DMS 273 (cell line): ENCODE results near the gene POU6F2.

Source experiments
- DNase-seq: peaks from one replicate; lab custom pipeline; 2025; ENCODE audit not compliant: unreplicated experiment; lab: John Stamatoyannopoulos, UW

POU6F2 gene

DNA sequence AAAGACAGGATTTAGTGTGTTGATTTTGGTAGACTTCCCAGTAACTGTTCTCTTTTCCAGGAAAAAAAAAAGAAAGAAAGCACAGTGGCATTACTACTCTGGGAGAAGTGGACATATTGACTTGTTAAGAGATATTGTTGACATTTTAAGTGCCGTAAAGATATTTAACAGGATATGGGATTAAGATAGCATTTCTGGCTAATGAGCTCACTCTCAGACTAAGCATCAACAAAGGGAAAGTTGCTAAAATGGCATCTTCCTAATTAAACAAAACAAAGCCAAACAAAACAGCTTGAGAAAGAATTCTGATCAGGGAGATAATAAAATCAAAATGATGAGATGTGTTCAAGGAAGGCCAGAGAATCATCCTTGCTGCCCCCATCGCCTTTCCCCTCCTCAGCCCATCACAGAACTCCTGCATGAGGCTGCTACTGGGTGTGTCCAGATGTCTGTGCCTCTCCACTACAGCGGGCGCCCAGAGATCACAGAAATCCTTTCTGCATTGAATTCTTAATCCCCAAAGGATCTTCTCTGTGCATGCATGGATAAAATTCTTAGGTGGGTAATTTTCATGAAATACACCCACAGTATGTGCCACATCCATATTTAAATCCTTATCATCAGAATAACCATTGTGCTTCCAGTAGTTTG, 270.5 kb downstream of the POU6F2 start:
- no peak for DNase-seq

DNA sequence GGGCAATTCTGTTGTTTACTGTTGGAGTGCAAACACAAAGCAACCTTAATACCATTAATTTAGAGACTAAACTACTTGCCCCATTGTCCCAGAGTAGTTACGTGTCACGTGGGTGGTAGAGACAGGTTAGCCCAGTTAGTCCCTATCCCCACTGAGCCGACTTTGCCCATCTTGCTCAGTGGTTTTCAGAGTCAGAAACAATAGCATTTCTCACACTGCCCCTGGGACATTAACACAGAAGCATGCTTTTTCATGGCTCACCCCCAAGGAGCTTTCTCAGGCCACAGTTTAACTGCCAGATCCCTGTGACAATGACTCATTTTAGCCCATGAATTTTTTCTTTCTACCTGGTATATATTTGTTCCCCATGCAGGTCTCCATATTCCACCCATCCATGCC, 271.0 kb downstream of the POU6F2 start:
- DNase-seq, result no peak

DNA sequence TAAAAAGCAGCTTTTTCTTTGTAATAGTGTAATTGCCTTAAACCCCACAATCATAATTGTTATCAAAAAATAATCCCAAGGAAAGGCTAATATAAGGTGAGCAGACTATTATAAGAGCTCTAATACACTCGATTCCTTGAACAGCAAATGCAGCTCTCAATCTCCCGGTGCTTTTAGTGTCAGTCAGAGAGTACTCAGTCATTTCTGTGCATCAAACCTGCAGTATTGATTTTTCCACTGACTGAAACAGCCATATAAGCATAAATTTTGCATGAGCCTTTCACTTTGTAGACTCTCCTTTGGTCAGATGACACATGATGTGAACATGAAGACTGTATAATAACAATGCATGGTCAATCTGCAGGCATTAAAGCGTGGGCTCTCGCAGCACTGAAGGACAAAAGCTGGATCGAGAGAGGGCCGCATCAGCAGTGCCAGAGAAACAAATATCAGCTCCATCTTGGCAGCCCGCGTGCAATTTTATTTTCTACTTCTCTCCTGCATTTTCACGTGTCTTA, 272.0 kb downstream of the POU6F2 start:
- no peak for DNase-seq

DNA sequence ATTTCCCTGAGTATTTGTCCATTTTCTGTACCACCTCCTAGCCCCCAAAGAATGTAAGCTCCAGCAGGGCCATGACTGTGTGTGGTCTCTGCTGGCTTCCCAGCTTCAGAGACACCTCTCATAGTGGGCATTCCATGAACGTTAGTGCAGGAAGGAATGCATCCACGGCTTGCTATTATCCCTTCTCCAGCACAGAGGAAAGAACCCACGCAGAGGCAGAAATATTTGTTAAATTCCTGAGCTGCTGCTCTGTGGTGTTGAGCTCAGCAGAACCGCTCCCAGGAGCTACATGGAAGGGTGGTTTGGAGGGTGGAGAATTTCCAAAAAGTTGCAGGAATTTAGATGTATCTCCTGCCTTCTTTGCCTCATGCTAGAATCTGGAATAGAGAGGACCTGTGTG, 275.2 kb downstream of the POU6F2 start:
- DNase-seq, result no peak

DNA sequence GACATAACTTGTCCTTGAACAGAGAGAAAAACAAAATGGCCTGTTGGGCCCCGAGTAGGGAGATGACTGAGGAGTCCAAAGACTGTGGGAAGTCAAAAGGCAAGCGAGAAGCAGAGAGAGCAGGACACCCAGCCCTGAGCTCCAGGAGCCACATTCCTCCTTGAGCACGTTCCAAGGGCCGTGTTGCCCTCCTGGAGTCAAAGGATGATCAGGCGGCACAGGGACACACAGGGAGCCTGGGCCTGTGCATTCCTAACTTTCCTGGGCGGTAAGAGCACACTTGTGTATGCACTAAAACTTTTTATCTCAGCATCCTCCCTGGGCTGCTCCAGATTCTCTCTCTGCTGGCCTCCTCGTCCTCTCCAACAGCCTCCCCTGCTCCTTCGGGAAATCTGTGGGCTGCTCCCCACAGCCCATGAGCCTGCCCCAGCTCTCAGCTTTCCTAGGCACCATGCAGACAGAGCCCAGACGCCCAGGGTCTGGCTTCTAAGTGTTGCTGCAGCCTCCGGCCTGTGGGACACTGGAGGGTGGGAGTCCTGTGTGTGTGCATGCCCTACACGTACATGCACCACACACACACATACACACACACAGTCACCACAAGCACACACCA, 281.8 kb downstream of the POU6F2 start:
- DNase-seq, result no peak

DNA sequence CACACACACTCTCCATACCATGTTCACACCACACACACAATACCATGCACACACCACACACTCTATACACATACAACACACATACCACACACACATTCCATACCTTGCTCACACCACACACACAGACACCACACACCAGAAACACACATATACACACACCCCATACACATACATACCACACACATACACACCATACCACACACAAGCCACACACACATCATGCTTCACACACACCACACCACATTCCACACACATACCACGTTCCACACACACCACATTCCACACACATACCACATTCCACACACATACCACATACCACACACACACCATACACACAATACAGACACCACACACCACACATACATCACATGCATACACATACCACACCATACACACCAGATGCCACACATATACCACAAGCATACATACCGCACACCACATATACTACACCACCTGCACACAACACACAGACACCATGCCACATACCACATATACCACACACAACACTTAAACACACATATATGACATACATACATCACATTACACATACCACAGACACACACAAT, 282.7 kb downstream of the POU6F2 start:
- no peak for DNase-seq

DNA sequence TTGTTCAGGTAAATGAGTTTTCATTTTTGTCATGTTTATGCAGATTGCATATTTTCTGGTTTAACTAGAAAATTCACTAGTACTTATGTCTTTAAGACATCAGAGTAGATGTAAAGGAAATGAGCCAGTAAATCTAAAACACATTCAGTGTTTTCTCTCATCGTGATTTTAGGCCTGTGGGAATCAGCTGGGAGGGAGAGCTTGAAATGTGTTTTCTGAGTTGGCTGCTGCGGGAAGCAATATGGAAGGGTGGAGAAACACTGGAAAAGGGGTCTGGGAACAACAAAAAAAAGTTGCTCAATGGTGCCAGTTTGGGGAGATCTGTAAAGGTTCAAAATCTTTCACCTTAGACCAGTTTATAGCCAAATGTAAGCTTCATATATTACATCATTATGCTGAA, 284.1 kb downstream of the POU6F2 start:
- no peak for DNase-seq

DNA sequence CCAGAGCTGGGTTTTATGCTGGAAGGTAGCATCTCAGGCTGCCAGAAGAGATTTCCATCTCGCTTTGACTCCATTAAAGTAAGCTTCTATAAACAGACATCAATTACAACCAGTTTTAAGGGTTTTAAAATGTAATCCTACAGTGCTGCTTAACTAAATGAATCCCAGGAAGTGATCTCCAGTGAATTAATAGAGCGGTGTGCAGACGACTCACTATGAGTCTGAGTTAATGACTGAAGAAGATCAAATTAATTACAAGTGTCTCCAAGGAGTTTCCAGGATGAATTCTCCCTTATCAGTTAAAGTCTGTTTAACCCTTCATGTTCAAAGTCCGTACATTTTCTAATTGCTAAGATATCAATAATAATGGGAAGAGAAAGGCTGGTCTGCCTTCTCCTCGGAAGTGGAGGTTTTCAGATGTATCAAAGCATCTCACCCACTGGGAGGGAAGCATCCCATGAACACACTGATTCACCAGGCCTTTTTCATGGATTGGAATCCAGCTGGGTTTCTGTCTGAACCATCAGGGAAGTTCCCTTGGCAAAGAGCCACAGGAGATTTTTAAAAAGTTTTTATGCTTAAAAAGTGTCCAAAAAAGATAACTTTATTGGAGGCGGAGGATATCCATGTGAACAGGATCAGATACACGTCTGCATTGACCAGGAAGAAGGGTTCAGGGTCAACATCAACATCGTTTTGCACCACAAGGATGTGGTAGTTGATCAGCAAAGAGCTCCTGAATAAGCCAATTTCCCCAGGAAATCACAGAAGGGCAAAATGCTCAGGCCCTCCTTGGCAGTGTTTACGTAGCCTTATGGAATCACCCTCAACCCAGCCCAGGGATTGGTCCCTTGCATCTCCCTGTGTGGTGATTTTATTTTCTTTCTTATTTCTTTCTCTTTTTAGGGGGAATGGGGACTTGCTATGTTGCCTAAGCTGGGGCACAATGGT, 288.2 kb downstream of the POU6F2 start:
- no peak for DNase-seq

DNA sequence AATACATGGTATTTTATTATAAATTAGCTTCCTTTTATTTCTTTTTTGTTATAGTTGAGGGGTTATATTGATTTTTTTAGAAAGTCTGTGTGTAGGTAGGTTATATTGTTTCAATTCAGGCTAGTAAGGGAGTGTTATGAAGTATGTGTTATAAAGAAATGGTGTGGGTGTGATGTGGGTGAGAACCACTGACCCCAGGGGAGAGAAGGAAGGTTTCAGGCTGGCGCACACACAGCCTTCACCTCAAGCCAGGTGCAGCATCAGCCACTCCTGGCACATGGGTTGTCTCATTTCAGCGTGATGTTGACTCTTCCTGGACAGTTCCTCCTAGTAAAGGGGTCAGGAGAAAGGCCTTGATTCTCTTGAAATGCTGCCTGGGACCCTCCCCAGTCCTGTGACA, 291.3 kb downstream of the POU6F2 start:
- DNase-seq, result no peak

DNA sequence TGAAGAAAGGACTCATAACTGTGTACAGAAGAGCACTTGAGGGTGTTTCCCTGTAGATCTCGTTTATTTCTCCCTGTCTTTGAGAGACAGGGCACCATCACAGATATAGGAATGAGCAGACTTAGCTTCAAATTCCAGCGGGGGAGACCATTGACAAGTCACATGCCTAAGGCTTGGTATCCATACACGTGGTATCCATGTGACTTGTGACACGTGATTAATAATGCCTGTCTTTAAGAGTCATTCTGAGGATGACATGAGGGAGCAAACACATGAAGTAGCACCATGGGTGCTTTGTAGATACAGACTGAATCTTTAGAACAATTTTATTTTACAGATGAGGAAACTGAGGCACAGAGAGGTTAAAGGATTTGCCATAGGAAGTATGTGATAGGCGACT, 292.3 kb downstream of the POU6F2 start:
- no peak for DNase-seq

DNA sequence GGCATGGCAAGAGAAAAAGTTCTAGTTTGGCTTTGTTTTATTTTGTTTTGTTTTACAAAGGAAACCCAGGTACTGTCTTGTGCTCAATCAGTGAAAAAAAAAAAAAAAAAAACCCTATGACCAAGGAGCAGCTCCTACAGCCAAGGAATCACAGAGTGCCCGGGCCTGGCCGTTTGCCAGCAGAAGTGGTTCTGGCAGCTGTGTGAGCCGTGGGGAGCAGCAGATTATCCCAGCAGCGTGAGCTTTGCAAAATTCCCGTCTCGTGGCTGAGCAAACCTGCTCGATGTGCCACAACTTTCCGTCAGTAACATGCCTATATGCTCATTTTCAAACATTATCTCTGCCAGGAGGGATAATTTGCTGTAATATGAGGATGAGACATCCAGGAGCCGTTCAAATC, 293.7 kb downstream of the POU6F2 start:
- DNase-seq, result peak; percentile 97

DNA sequence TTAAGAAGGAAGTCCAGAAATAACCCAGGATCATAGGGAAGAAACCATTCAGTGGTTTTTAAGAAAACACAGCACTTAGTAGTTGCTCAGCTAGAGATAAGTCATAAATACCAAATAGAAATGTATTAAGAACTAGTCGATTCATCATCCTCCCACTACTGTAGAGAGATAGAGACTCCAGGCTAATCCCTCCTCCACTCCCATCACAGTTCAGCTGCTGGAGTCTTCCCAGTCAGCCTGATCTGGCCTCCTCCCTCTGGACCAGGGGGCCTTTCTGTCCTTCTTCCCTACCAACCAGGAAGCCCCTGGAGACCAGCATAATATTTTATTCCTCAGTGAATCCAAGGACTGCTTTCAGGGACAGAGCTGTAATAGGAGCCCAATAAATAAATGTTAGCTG, 294.4 kb downstream of the POU6F2 start:
- DNase-seq, result peak; percentile 43

DNA sequence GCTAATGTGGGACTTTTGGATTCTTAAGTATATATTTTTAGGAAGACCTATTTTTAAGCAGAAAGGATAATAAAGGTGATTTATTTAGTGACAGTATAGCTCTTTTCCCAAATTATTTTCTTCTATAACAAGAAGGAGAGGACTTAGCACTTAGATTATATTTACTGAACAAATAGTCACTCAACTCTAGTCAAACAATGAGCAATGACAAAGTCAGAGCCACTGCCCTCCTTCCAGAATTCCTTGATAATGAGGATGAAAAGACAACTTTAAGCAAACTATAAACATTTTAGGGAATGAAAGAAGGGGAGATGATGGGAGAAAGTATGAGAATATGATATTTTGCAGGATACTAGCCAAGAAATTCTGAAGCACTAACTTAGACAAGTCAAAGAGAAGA, 295.0 kb downstream of the POU6F2 start:
- DNase-seq, result no peak

DNA sequence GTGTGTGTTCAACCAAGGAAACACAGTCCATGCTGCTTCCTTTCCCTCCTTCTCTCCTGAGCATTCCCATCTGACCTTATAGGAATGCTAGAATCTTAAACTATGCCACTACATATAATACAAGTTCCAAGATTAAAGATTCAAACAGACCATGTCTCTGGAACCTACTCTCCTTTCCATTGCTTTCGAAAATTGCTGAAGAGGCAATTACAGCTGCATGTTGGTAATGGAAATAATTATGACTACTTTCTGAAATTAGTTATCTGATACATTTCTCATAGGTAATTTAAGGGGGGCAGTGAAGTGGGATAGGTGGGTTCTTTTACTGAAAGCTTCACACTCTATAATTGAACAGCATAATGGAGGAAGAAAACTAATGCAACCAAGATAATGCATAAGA, 302.6 kb downstream of the POU6F2 start:
- no peak for DNase-seq

DNA sequence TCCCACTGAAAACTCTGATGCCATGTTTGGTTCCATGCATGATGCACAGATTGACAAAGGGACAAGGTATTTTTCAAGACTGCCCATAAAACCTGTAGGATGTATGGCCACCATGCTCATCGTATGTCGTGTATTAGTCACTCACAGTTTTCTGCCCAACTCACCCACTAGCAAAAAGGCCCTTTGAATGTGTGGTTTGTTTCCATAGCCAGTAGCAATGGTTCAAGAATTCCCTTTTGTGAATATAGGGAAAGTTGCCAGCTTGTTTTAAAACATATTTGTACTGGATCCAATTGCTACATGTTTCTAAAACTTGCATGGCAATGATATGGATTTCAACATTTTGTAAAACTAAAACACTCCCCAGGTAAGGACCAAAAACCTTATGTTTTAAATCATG, 307.5 kb downstream of the POU6F2 start:
- no peak for DNase-seq

DNA sequence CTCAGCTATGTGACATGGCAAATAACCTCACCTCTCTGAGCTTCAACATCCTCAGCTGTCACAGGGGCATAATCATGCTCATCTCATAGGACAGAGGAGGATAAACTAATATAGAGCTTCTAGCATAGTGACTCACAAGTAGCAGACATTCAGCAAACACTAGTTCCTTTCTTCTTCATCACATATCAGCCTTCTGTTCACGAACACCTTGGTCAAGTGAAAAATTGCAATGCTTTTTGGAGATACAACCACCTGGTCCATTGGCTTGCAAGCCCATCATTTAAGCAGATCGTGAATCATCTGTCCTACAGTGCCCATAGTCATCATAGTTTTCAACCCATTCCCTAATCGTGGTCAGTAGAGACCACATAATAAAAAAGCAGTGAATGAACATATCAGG, 310.6 kb downstream of the POU6F2 start:
- DNase-seq, result no peak

DNA sequence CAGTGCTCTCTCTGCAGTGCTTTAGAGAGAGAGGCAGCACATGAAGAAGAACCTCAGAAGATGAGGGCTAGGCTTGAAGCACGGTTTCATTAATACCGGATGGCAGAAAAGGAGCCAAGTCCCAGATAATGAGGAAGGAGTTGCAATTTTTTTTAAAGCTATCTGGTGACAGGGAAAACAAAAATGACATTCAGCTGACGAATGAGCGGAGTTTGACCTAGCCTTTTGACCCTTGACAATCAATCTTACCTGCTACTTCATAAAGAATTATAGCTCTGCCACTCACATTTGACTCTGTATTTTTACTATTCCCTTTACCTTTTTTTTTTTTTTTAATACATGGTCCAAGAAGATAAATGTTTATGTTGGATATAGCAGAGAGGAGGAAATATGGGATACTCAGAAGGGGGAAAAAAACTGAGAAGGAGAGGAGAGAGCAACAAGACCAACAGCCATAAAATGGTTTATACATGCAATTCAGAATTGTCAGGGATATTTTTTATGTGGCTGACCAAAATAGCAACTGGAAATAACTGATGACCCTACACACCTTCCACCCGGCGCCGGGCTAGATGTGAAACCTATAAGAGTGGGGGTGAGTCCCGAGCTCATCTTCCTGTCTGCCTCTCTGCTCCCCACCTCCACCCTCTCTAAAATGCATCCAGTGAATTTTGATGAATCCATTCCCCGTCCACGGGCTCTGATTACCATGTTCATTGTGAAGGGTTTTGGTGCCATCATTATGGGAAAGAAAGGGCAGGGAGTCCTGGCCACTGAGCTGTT, 314.1 kb downstream of the POU6F2 start:
- DNase-seq, result no peak

DNA sequence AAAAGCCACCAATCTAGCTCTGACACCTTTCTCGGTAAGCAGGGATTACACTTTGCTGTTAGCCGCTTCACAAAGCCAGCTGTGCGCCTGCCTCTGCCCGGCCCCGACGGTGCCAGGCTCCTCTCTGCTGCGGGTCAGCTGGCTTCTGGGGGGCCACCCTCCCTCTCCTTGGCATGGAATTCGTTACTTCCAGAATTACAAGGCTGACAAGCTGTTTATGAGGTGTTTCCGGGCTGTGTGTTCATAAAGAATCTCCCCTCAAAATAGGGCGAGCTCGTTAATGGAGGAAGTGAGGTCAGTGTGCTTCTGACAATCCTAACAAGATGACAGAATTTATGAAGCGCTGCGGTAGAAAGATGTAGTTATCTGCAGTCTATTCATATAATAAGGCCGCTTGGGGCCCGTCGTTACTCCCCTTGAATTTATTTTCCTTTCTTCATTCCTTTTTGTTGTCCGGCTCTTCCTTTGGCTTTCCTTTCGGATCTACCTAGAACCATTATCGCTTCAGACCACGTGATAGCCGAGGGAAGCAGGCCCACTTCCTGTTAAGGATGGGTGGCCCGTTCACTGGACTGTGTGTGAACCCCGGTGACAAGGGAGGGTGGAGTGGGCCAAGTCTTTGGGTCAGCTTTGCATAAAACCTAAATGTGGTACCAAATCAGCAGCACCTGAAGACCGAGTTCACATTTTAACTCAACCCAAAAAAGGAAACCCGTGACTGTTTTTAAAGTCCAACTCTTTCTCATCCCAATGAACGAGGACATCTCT, 315.5 kb downstream of the POU6F2 start:
- DNase-seq, result no peak

DNA sequence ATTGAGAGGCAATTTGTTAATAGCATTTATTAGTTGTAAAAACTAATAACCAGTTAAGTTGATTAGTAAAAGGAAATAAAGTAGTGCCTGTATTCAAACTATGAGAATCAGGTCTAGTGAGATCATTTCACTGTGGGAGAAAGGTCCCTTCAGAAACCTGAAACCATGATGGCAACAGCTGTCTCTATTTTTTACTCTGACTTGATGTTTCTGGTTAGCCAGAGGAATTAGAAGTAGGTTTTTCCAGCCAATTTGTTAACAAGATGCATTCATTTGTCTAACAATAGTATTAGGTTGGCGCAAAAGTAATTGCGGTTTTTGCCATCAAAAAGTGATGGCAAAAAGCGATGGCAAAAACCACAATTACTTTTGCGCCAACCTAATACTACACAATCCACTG, 316.3 kb downstream of the POU6F2 start:
- DNase-seq, result peak; percentile 73

DNA sequence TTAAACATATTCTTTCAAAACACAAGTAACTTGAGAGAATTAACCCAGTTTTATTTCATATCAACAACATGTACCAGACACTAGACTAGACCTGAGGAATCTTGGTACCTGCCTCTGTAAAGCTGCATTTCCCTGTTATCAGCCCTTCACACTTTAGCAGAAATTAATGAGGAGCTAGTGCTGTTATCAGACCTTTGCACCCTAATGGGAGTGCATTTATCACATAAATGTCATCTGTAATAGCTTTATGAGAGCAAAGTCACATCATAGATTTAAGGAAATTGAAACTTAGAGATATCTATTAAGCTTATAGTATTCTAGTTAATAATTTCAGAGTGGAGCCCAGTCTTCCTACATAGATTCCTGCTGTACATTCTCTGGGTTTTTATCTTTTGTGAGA, 318.1 kb downstream of the POU6F2 start:
- no peak for DNase-seq
